ENCODE measurements around the gene TLL1. TPM values are rescaled to one million over a fixed set of nuclear protein-coding genes. Genes with fewer than 3 reads are reported as not detected.

Gene TLL1
- total and polyA plus RNA-seq, 2 of the 13 experiments (the other 11 are each of a cell fraction or from before 2014, with no cell fraction given): not detected

DNA sequence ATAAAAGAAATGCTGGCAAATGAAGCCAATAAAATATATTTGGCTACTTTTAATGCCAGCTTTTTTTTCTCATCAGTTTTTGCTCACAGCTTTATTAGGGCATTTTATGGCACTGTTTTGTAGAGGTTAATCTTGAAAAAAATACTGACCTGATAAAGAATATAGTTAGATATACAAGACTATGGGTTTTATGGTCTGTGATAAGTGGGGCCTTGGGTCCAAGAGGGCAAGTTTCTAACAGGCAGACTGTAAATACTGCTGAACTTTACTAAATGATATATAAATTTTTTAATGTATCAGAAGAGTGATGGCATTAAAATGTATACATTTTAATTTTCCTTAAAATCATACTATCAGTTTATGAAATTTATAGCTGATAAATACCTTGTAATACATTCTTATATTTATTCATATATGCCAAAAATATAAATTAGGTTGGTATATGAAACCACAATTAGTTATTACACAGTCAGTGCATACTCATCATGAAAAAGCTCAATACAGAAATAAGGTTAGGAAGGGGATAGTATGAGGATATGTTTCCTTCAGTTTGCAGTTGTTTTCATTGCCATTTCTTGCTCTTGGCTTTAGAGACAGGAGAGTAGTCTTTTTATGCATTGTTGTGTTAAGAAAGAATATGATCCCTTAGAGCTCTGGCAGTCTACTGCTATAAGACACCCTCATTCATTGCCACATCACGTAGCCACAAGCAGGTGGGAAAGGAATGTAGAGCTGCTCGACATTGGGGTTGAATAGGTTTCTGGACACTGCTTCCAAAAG is 146.6 kb downstream of the TLL1 start (continued):
- TF ChIP-seq, protein P1, sequence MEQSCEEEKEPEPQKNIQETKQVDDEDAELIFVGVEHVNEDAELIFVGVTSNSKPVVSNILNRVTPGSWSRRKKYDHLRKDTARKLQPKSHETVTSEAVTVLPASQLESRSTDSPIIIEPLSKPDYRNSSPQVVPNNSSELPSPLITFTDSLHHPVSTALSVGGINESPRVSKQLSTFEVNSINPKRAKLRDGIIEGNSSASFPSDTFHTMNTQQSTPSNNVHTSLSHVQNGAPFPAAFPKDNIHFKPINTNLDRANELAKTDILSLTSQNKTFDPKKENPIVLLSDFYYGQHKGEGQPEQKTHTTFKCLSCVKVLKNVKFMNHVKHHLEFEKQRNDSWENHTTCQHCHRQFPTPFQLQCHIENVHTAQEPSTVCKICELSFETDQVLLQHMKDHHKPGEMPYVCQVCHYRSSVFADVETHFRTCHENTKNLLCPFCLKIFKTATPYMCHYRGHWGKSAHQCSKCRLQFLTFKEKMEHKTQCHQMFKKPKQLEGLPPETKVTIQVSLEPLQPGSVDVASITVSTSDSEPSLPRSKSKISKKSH (CRISPR knock-in tag; IDR thresholded peaks at IDR 0.05; ENCODE audit: borderline replicate concordance): no peak
- TF ChIP-seq, protein P2, sequence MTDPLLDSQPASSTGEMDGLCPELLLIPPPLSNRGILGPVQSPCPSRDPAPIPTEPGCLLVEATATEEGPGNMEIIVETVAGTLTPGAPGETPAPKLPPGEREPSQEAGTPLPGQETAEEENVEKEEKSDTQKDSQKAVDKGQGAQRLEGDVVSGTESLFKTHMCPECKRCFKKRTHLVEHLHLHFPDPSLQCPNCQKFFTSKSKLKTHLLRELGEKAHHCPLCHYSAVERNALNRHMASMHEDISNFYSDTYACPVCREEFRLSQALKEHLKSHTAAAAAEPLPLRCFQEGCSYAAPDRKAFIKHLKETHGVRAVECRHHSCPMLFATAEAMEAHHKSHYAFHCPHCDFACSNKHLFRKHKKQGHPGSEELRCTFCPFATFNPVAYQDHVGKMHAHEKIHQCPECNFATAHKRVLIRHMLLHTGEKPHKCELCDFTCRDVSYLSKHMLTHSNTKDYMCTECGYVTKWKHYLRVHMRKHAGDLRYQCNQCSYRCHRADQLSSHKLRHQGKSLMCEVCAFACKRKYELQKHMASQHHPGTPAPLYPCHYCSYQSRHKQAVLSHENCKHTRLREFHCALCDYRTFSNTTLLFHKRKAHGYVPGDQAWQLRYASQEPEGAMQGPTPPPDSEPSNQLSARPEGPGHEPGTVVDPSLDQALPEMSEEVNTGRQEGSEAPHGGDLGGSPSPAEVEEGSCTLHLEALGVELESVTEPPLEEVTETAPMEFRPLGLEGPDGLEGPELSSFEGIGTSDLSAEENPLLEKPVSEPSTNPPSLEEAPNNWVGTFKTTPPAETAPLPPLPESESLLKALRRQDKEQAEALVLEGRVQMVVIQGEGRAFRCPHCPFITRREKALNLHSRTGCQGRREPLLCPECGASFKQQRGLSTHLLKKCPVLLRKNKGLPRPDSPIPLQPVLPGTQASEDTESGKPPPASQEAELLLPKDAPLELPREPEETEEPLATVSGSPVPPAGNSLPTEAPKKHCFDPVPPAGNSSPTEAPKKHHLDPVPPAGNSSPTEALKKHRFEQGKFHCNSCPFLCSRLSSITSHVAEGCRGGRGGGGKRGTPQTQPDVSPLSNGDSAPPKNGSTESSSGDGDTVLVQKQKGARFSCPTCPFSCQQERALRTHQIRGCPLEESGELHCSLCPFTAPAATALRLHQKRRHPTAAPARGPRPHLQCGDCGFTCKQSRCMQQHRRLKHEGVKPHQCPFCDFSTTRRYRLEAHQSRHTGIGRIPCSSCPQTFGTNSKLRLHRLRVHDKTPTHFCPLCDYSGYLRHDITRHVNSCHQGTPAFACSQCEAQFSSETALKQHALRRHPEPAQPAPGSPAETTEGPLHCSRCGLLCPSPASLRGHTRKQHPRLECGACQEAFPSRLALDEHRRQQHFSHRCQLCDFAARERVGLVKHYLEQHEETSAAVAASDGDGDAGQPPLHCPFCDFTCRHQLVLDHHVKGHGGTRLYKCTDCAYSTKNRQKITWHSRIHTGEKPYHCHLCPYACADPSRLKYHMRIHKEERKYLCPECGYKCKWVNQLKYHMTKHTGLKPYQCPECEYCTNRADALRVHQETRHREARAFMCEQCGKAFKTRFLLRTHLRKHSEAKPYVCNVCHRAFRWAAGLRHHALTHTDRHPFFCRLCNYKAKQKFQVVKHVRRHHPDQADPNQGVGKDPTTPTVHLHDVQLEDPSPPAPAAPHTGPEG (CRISPR knock-in tag; IDR thresholded peaks at IDR 0.05): no peak
- TF ChIP-seq, protein P3, sequence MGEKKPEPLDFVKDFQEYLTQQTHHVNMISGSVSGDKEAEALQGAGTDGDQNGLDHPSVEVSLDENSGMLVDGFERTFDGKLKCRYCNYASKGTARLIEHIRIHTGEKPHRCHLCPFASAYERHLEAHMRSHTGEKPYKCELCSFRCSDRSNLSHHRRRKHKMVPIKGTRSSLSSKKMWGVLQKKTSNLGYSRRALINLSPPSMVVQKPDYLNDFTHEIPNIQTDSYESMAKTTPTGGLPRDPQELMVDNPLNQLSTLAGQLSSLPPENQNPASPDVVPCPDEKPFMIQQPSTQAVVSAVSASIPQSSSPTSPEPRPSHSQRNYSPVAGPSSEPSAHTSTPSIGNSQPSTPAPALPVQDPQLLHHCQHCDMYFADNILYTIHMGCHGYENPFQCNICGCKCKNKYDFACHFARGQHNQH (CRISPR knock-in tag; IDR thresholded peaks at IDR 0.05): no peak
- TF ChIP-seq, protein P4, sequence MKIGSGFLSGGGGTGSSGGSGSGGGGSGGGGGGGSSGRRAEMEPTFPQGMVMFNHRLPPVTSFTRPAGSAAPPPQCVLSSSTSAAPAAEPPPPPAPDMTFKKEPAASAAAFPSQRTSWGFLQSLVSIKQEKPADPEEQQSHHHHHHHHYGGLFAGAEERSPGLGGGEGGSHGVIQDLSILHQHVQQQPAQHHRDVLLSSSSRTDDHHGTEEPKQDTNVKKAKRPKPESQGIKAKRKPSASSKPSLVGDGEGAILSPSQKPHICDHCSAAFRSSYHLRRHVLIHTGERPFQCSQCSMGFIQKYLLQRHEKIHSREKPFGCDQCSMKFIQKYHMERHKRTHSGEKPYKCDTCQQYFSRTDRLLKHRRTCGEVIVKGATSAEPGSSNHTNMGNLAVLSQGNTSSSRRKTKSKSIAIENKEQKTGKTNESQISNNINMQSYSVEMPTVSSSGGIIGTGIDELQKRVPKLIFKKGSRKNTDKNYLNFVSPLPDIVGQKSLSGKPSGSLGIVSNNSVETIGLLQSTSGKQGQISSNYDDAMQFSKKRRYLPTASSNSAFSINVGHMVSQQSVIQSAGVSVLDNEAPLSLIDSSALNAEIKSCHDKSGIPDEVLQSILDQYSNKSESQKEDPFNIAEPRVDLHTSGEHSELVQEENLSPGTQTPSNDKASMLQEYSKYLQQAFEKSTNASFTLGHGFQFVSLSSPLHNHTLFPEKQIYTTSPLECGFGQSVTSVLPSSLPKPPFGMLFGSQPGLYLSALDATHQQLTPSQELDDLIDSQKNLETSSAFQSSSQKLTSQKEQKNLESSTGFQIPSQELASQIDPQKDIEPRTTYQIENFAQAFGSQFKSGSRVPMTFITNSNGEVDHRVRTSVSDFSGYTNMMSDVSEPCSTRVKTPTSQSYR (CRISPR knock-in tag; IDR thresholded peaks at IDR 0.05; ENCODE audit: borderline replicate concordance): no peak
- TF ChIP-seq, protein P5, sequence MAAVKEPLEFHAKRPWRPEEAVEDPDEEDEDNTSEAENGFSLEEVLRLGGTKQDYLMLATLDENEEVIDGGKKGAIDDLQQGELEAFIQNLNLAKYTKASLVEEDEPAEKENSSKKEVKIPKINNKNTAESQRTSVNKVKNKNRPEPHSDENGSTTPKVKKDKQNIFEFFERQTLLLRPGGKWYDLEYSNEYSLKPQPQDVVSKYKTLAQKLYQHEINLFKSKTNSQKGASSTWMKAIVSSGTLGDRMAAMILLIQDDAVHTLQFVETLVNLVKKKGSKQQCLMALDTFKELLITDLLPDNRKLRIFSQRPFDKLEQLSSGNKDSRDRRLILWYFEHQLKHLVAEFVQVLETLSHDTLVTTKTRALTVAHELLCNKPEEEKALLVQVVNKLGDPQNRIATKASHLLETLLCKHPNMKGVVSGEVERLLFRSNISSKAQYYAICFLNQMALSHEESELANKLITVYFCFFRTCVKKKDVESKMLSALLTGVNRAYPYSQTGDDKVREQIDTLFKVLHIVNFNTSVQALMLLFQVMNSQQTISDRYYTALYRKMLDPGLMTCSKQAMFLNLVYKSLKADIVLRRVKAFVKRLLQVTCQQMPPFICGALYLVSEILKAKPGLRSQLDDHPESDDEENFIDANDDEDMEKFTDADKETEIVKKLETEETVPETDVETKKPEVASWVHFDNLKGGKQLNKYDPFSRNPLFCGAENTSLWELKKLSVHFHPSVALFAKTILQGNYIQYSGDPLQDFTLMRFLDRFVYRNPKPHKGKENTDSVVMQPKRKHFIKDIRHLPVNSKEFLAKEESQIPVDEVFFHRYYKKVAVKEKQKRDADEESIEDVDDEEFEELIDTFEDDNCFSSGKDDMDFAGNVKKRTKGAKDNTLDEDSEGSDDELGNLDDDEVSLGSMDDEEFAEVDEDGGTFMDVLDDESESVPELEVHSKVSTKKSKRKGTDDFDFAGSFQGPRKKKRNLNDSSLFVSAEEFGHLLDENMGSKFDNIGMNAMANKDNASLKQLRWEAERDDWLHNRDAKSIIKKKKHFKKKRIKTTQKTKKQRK (IDR thresholded peaks at IDR 0.05; ENCODE audit: low read length): no peak
- TF ChIP-seq PHF5A (CRISPR knock-in tag; IDR thresholded peaks at IDR 0.05; ENCODE audit: low read depth, unreplicated experiment): no peak

Measured in HepG2 (cell line).